SHP77 treated with DMSO at 0.1 percent for 48 hours (cell line): ENCODE data around the gene KLRD1.
"Not testable (repeated sequence)": the region's sequence is repeated elsewhere in the genome, so short reads cannot be mapped to it uniquely, and the experiment has no call there.

Experiments used
- DNase-seq: peaks from one replicate; lab custom pipeline; 2025; lab: John Stamatoyannopoulos, UW

KLRD1 gene

DNA sequence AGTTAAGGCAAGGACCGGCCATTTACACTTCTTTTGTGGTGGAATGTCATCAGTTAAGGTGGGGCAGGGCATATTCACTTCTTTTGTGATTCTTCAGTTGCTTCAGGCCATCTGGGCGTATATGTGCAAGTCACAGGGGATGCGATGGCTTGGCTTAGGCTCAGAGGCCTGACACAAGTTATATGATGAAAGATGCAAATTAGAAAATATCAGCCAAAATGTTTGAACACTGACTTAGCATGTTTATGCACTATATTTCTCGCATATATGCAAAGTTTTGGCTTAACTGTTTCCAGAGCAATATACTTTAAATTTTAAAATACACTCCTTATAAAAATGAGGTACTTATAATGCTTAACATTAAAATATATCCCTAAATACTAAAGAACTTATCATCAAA, 30.8 kb downstream of the KLRD1 start:
- DNase-seq, result not testable (repeated sequence)

GRCh38 chr12:10339053-10339840, 31.6 kb downstream of the KLRD1 start:
- DNase-seq, result no peak

DNA sequence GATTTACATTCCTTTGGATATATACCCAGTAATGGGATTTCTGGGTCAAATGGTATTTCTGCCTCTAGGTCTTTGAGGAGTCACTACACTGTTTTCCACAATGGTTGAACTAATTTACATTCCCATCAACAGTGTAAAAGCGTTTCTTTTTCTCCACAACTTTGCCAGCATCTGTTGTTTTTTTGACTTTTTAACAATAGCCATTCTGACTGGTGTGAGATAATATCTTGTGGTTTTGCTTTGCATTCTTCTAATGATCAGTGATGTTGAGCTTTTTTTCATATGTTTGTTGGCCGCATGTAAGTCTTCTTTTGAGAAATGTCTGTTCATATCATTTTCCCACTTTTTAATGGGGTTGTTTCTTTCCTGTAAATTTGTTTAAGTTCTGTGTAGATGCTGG, 33.3 kb downstream of the KLRD1 start:
- DNase-seq, result not testable (repeated sequence)

GRCh38 chr12:10341892-10342509, 34.3 kb downstream of the KLRD1 start:
- no peak for DNase-seq

DNA sequence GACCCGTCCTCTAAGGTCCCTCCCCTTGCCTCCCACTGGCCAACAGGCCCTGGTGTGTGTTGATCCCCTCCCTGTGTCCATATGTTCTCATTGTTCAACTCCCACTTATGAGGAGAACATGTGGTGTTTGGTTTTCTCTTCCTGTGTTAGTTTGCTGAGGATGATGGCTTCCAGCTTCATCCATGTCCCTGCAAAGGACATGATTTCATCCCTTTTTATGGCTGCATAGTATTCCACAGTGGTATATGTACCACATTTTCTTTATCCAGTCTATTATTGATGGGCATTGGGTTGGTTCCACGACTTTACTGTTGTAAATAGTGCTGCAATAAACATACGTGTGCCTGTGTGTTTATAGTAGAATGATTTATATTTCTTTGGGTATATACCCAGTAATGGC, 43.8 kb downstream of the KLRD1 start:
- not testable (repeated sequence) for DNase-seq

- no peak for DNase-seq
Observed at GRCh38 chr12:10354071-10354470, 46.4 kb downstream of the KLRD1 start.

DNA sequence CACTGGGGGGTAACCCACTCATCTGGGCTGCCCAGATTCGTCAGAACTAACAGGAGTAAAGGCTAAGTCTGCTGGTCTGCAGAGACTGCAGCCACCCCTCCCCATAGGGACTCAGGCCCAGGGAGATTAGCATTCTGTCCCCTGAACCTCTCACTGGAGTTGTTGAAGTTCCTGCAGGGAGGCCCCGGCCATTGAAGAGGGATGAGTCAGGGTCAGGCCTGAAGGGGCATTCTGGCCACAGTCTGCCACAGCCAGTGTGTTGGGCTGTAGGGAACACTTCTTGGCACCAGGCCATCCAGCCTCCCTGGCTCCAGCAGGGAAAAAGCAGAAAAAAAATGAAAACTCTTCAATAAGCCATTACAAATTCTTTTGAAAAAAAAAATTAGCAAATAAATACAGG, 46.8 kb downstream of the KLRD1 start:
- no peak for DNase-seq

- peak; percentile 51 for DNase-seq
Observed at GRCh38 chr12:10358131-10358530, 50.5 kb downstream of the KLRD1 start.

- DNase-seq, result no peak
Observed at GRCh38 chr12:10358969-10359368, 51.3 kb downstream of the KLRD1 start.

- peak; percentile 76 for DNase-seq
Observed at GRCh38 chr12:10361084-10361483, 53.4 kb downstream of the KLRD1 start.

- DNase-seq, result no peak
Observed at GRCh38 chr12:10361622-10362021, 54.0 kb downstream of the KLRD1 start.

DNA sequence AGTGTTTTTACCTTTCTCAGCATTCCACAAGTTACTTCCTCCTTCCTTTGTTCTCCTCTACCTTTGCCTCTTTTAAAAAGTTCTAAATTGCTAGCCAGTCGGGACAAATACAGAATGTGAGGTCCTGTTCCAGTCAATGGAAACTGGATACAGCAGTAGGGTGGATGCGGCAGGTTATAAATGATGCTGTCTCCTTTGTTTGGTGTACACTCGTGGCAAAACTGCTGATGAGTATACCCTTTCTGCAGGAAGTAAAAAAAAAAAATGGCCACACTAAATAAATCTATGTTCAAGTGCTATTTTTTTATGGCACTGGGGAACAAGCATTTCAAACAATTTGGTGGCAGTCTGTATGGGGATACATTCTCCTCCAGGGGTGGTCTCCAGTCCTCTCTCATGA, 54.7 kb downstream of the KLRD1 start:
- DNase-seq, result no peak

GRCh38 chr12:10362828-10363657, 55.4 kb downstream of the KLRD1 start:
- DNase-seq, result no peak

- DNase-seq, result no peak
Observed at GRCh38 chr12:10363658-10363913, 55.9 kb downstream of the KLRD1 start.

GRCh38 chr12:10363914-10364814, 56.5 kb downstream of the KLRD1 start:
- peak; percentile 48 for DNase-seq

DNA sequence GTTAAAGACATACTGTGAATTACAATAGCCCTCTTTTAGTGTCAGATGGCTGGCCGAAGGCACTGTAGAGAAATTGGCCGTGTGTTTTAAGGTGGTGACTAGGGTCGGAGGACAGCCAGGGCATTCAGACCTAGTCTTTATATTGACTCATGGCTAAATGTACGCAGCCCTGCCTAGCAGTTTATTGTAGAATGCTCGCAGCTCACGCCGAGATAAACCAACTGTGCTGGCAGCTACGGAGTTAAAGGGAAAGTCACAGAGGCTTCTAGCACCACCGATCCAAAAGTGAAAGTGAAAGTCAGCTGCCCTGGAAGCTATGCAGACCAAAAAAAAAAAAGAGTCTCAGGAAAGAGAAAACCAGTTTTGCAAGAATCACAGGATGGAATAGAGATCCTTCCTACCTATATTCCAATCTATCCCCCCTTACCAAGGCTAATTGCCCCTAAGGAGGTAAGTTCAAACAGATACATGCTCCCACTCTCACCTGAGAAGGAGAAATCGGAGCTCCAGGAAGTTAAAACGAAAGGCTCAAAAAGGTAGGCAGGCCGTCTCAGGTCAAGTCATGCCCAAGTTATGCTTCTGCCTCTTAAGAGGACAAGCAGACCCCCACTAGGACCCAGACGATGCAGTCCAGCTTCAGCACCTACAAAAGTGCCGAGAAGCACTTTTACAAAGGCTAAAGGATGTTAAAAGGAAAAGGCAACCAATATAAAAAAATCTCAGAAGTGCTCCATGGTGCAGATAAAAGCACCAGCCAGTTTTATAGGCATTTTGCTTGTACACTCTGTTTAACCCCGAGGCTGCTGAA, 57.3 kb downstream of the KLRD1 start:
- DNase-seq, result no peak

GRCh38 chr12:10365696-10366405, 58.2 kb downstream of the KLRD1 start:
- no peak for DNase-seq

DNA sequence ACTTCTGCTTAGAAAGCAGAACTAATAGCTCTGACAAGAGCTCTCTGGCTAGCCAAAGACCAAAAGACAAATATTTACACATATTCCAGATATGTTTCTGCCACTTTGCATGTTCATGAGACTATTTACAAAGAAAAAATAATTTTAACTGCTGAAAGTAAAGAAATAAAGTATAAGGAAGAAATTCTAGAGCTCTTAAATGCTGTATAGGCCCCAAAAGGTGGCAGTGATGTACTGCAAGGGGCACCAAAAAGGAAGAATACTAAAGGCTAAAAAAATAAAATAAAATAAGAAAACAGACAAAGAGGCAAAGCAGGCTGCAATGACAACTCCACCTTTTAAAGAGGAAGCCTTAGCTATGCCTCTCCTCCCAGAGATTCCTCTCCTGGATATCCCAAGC, 59.2 kb downstream of the KLRD1 start:
- DNase-seq, result no peak

DNA sequence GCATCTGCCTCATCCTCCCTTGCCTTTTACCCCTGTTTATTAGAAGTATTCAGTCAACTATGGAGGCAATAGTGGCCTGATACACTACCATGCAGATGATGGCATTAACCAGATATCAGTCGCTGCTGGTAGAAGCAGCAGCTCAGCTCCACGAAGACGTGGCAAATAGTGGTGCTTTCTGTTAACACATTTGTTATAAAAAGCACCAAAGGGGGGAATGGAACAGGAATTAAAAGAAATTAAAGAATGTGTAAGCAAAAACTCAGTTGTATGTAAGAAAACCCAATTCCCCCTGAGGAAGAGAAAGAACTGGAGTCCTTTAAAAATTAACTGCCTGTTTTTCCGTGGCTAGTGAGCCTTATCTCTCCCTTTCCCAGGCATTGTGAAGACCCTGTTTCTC, 60.0 kb downstream of the KLRD1 start:
- DNase-seq, result not testable (repeated sequence)
